ENCODE data around the gene PNCK. TPM values are rescaled to one million over a fixed set of nuclear protein-coding genes. Genes with fewer than 3 reads are reported as not detected.

Gene PNCK
- total RNA-seq, 2 donors from 2014 or later: 1.9 to 11.1 TPM

DNA sequence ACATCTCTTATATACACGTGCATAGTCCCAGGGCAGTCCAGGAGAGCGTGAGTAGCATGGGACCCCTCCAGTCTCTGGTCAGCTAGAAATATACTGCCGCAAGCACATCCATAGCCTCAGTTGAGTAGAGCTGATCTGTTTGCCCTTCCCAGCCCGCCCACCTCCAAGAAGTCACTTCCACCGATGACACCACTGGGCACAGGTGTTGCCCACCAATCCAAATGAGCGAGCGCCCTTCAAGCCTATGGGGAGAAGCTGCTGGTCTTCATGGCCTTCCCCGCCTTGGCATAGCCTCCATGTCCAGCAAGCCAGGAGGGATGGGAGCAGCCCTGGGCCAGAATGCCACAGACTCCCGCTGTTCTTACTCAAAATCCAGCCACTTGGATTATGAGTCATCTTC, 16.5 kb downstream of the PNCK start:
- TF ChIP-seq, protein P1, sequence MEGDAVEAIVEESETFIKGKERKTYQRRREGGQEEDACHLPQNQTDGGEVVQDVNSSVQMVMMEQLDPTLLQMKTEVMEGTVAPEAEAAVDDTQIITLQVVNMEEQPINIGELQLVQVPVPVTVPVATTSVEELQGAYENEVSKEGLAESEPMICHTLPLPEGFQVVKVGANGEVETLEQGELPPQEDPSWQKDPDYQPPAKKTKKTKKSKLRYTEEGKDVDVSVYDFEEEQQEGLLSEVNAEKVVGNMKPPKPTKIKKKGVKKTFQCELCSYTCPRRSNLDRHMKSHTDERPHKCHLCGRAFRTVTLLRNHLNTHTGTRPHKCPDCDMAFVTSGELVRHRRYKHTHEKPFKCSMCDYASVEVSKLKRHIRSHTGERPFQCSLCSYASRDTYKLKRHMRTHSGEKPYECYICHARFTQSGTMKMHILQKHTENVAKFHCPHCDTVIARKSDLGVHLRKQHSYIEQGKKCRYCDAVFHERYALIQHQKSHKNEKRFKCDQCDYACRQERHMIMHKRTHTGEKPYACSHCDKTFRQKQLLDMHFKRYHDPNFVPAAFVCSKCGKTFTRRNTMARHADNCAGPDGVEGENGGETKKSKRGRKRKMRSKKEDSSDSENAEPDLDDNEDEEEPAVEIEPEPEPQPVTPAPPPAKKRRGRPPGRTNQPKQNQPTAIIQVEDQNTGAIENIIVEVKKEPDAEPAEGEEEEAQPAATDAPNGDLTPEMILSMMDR (IDR thresholded peaks at IDR 0.05): no peak
- Histone ChIP-seq H3K36me3 (no peaks in the 10 kb centered on the region), H3K9me3 (no peaks in the 10 kb centered on the region), H3K27ac (no peak overlapping the region), H3K4me3 (no peak overlapping the region), H3K4me1 (no peaks in the 10 kb centered on the region), H3K9ac (ENCODE audit: low read depth in 2 of 2, low read length in 2 of 2) (no peak overlapping the region), H3K27me3 (peaks cover 17% of the 10 kb centered on the region)
- intact Hi-C loops (cut with DNase I): no loop called here
- no peak for DNase-seq

DNA sequence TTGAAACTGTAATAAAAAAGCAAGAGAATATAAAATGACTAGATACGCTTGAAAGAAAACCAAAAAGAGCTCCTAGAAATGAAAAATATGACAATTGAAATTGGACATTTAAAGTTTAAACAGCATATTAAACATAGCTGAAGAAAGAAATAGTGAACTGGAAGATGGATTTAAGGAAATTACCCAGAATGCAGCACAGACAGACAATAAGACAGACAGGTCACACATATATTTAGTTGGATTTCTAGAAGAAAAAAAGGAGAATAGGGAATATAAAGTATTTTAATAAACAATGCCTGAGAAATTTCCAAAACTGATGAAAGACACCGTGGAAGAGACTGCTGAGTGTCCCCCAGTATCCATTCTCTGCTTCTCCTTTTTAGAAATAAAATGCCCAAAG, 20.1 kb downstream of the PNCK start:
- Histone ChIP-seq H3K9me3 (no peaks in the 10 kb centered on the region), H3K4me3 (no peak overlapping the region), H3K27ac (no peak overlapping the region), H3K9ac (ENCODE audit: low read depth in 2 of 2, low read length in 2 of 2) (no peak overlapping the region), H3K4me1 (no peaks in the 10 kb centered on the region), H3K27me3 (no peaks in the 10 kb centered on the region), H3K36me3 (no peaks in the 10 kb centered on the region)
- TF ChIP-seq, protein P1 (IDR thresholded peaks at IDR 0.05): no peak
- DNase-seq: no peak
- intact Hi-C loops (cut with DNase I): no loop called here

DNA sequence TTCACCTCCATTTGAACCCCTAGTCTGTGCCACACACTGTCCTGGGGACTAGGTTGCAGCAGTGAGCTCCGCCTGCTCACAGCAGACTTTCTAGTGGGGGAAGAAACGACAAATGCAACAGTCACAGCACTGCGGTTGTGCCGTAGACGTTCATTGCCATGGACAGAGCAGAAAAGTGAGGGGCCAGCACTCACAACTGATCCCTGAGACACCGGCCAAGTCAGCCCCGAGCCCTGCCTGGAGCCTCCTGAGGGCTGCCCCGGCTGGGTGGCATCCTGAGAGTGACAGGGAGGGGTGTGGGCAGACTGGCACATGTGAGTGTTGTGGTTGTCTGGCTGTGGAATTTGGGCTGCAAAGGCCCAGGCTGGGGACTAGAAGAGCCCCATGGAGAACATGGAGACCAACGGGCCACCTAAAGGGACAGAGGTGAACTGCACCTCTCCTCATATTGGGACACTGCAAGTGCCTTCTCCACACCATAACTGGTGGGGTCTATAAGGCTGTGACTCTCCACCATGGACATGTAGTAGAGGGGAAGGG, 22.0 kb downstream of the PNCK start:
- no peak for DNase-seq
- TF ChIP-seq, protein P1 (IDR thresholded peaks at IDR 0.05): no peak
- H3K27ac ChIP-seq: no peak overlapping the region
- no peaks in the 10 kb centered on the region for H3K9me3 ChIP-seq
- peaks cover 14% of the 10 kb centered on the region for H3K27me3 ChIP-seq
- no peak overlapping the region for H3K4me3 ChIP-seq
- H3K9ac ChIP-seq (ENCODE audit: low read depth in 2 of 2, low read length in 2 of 2): no peak overlapping the region
- no peaks in the 10 kb centered on the region for H3K4me1 ChIP-seq
- H3K36me3 ChIP-seq: no peaks in the 10 kb centered on the region
- intact Hi-C loops (cut with DNase I): no loop called here

DNA sequence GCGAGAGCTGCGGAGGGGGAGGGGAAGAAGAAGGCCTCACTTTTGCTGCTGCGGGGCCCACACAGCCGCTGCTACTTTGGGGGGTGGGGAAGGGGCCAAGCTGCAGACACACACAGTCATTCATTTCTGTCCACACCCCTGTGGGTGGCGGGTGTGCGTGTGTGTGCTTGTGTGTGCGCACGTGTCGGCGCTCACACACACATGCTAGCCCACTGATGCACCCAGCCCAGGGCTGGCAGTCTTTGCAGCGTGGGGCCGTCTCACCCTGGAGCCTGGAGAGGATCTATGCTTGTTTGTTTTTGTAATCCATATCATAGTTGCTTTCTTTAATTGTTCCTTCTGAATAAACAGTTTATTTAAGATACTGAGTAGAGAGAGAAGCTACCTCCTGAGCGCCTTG, 22.7 kb downstream of the PNCK start:
- no peak for DNase-seq
- no peaks in the 10 kb centered on the region for H3K4me1 ChIP-seq
- no peak overlapping the region for H3K9ac ChIP-seq (ENCODE audit: low read depth in 2 of 2, low read length in 2 of 2)
- H3K36me3 ChIP-seq: no peaks in the 10 kb centered on the region
- no peak overlapping the region for H3K27ac ChIP-seq
- H3K27me3 ChIP-seq: peaks cover 17% of the 10 kb centered on the region
- TF ChIP-seq, protein P1 (IDR thresholded peaks at IDR 0.05): no peak
- intact Hi-C loops (cut with DNase I): no loop called here
- no peak overlapping the region for H3K4me3 ChIP-seq
- H3K9me3 ChIP-seq: no peaks in the 10 kb centered on the region

DNA sequence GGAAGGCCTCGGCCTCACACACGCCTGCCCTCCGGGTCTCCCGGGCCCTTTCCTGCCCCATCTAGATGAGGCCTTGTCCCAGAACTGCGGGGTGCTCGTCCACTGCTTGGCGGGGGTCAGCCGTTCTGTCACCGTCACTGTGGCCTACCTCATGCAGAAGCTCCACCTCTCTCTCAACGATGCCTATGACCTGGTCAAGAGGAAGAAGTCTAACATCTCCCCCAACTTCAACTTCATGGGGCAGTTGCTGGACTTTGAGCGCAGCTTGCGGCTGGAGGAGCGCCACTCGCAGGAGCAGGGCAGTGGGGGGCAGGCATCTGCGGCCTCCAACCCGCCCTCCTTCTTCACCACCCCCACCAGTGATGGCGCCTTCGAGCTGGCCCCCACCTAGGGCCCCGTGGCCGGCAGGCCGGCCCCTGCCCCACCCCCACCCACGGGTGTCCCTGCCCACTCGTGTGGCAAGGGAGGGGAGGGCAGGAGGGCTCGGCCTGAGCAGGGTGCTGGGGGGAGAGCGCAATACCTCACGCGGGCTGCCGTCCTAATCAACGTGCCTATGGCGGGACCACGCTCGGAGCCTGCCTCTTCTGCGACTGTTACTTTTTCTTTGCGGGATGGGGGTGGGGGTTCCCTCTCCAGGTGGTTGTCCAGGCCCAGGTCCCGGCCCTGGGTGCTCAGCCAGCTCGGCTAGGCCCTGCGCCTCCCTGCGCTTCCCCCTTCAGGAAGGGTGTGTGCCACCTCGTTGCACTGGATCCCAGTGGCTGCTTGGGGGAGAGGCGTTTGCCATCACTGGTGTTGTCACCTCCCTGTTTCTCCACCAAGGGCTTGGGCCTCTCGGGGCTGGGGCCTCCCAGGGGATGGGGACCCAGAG, 23.5 kb downstream of the PNCK start:
- Histone ChIP-seq H3K27me3 (peaks cover 24% of the 10 kb centered on the region), H3K9me3 (no peaks in the 10 kb centered on the region), H3K27ac (no peak overlapping the region), H3K4me3 (no peak overlapping the region), H3K9ac (ENCODE audit: low read depth in 2 of 2, low read length in 2 of 2) (no peak overlapping the region), H3K4me1 (no peaks in the 10 kb centered on the region), H3K36me3 (no peaks in the 10 kb centered on the region)
- no peak for DNase-seq
- TF ChIP-seq, protein P1 (IDR thresholded peaks at IDR 0.05): no peak
- intact Hi-C loops (cut with DNase I): no loop called here
